Testis (tissue), 3 donors: ENCODE results near the gene H19. TPM values are rescaled to one million over a fixed set of nuclear protein-coding genes. Genes with fewer than 3 reads are reported as not detected.

Experiments used
- DNase-seq: peaks from one replicate; pipeline ENCODE4 v3.0.0-alpha.2; 2019
- H3K27ac ChIP-seq, 2 donors: fragments of 200-600 bp; sonication (generic); one replicate each; pipeline ENCODE4 v1.5.1; 2019
- H3K27me3 ChIP-seq: fragments of 200-600 bp; sonication (generic); one replicate; pipeline ENCODE4 v1.5.1; 2019
- H3K36me3 ChIP-seq: fragments of 200-600 bp; sonication (generic); one replicate; pipeline ENCODE4 v1.5.1; 2017; ENCODE audit warnings: low read depth; ENCODE audit errors: missing control alignments
- H3K4me1 ChIP-seq: fragments of 200-600 bp; sonication (generic); one replicate; pipeline ENCODE4 v1.5.1; 2019
- H3K4me3 ChIP-seq, 2 donors: fragments of 200-600 bp; sonication (generic); one replicate each; pipeline ENCODE4 v1.5.1; 2017 to 2019
- H3K9me3 ChIP-seq: fragments of 200-600 bp; sonication (generic); one replicate; pipeline ENCODE4 v1.5.1; 2017
- CTCF ChIP-seq, 3 experiments: fragments of 450-650 bp in 2 of 3; fragments of 200-600 bp in 1 of 3; sonication (generic) in 1 of 3; IDR thresholded peaks; one replicate each; pipeline ENCODE4 v1.5.1; 2016 to 2019; ENCODE audit warnings: antibody characterized with exemption in 3 of 3, mild to moderate bottlenecking in 2 of 3, moderate library complexity in 1 of 3
- POLR2A ChIP-seq: fragments of 450-650 bp; IDR thresholded peaks from one replicate; pipeline ENCODE4 v1.6.1; 2017; ENCODE audit warnings: antibody characterized with exemption, mild to moderate bottlenecking, moderate library complexity
- WGBS, 2 donors: methylation state at CpG; one replicate each; pipeline ENCODE4 v1.1.5; 2018; 5-methylcytosine and 5-hydroxymethylcytosine counted together
- intact Hi-C: fragments of 100-400 bp; cut with DNase I; formaldehyde crosslinking; loops from one replicate; pipeline ENCODE4 v1.15.1; 2023; ENCODE audit warnings: low total_unique reads
- microRNA counts, 2 donors: library from miRNA; unstranded; fragments of <30 nt; microRNA quantifications; one replicate each; lab custom pipeline; 2016
- polyA plus RNA-seq: library from polyadenylated mRNA; stranded (reverse); fragments of 350-450 nt; fragmentation: Illumina TruSeq; extraction: RNeasy Lipid Tissue Mini Kit (QIAGEN cat#74804); gene quantifications from one replicate; pipeline ENCODE4 v1.2.3, GENCODE V29; 2014; ENCODE audit warnings: low read depth, low replicate concordance; ENCODE audit not compliant: insufficient read depth
- small RNA-seq, 2 donors: library from RNA; depleted of rRNA; stranded (forward); fragments of <200 nt; gene quantifications; one replicate each; pipeline ENCODE3, GENCODE V24; 2016
- total RNA-seq, 2 donors: library from RNA; depleted of rRNA; stranded (reverse); fragments of >200 nt; gene quantifications; one replicate each; pipeline ENCODE4 v1.2.3, GENCODE V29; 2016

The H19 gene
- total and polyA plus RNA-seq, 3 donors from 2014 or later, result 158 to 328 (median 224) TPM

GRCh38 chr11:1946812-1947484, 50.7 kb downstream of the H19 start, which contains the start of gene MRPL23:
TSS of gene MRPL23 (plus strand) at chr11:1947332. CDS start at chr11:1947363, 31 bp downstream.
- Histone ChIP-seq H3K4me3 (no peak within 1 kb of the TSS), H3K4me1 (no peaks in the 10 kb centered on the region), H3K27me3 (no peaks in the 10 kb centered on the region), H3K36me3 (no peaks in the 10 kb centered on the region), H3K27ac (no peak within 1 kb of the TSS), H3K9me3 (no peaks in the 10 kb centered on the region)
- intact Hi-C loops, result no loop called here
- WGBS, 2 donors, result no CpG with 5 or more reads among the region's 85 CpGs
- TF ChIP-seq POLR2A (no peak), CTCF (IDR thresholded peaks at IDR 0.05) (no peak)
- no peak for DNase-seq

MicroRNAs within 50 kb of the gene (microRNA counts, 767-probe panel; counts per million panel counts)
- microRNA hsa-miR-675-5p (lab: Ali Mortazavi, UCI), result 0 to 152 counts per million in 2 donors

Small RNA genes lying within 50 kb of the gene (small RNA-seq; reads per million reads assigned to genes)
- gene RF01972, result 0 reads per million in 2 donors
- gene RF01973, result 0 reads per million in 2 donors

Other genes with a start within 250 kb of the H19 start
- gene IFITM10, start 247.2 kb downstream of the H19 start, total RNA-seq, result 1 to 10 TPM; 6.0 to 9.6 TPM
- 2.6 TPM for gene IFITM10, start 247.2 kb downstream of the H19 start, polyA plus RNA-seq
- gene CTSD, start 233.9 kb downstream of the H19 start, total RNA-seq, result 100 to 1,000 TPM; 522 to 897 TPM
- 486 TPM for gene CTSD, start 233.9 kb downstream of the H19 start, polyA plus RNA-seq
- 1 to 10 TPM; 1.7 to 2.7 TPM for gene SYT8, start 162.9 kb downstream of the H19 start, total RNA-seq
- 0.98 TPM for gene SYT8, start 162.9 kb downstream of the H19 start, polyA plus RNA-seq
- not detected for gene TNNI2, start 158.9 kb downstream of the H19 start, total RNA-seq
- 8.6 TPM for gene TNNI2, start 158.9 kb downstream of the H19 start, polyA plus RNA-seq
- 10 to 100 TPM; 13.0 to 19.9 TPM for gene LSP1, start 144.8 kb downstream of the H19 start, total RNA-seq
- gene LSP1, start 144.8 kb downstream of the H19 start, polyA plus RNA-seq, result 50.1 TPM
- gene PRR33, start 105.9 kb downstream of the H19 start, total RNA-seq, result under 1 TPM in 1 of 2 donors, not detected in 1; 0.06 TPM
- gene PRR33, start 105.9 kb downstream of the H19 start, polyA plus RNA-seq, result not detected
- 10 to 100 TPM in 1 of 2 donors, 1 to 10 TPM in 1; 8.1 to 13.1 TPM for gene TNNT3, start 78.1 kb downstream of the H19 start, total RNA-seq
- 16.1 TPM for gene TNNT3, start 78.1 kb downstream of the H19 start, polyA plus RNA-seq
- 100 to 1,000 TPM in 1 of 2 donors, 10 to 100 TPM in 1; 92.1 to 109 TPM for gene MRPL23, start 50.5 kb downstream of the H19 start, total RNA-seq
- gene MRPL23, start 50.5 kb downstream of the H19 start, polyA plus RNA-seq, result 50.0 TPM
- 100 to 1,000 TPM in 1 of 2 donors, 10 to 100 TPM in 1; 69.8 to 104 TPM for gene IGF2, start 141.5 kb upstream of the H19 start, total RNA-seq
- gene IGF2, start 141.5 kb upstream of the H19 start, polyA plus RNA-seq, result 52.3 TPM
- gene INS, start 163.4 kb upstream of the H19 start, total RNA-seq, result not detected
- gene INS, start 163.4 kb upstream of the H19 start, polyA plus RNA-seq, result not detected
- 1 to 10 TPM; 1.1 to 2.0 TPM for gene TH, start 174.0 kb upstream of the H19 start, total RNA-seq
- gene TH, start 174.0 kb upstream of the H19 start, polyA plus RNA-seq, result 1.2 TPM